ENCODE results near the gene SLC29A3.
"Not testable (repeated sequence)": the region's sequence is repeated elsewhere in the genome, so short reads cannot be mapped to it uniquely, and the experiment has no call there.

Gene SLC29A3

GRCh38 chr10:71295641-71296040 is 23.4 kb upstream of the SLC29A3 start:
- no peak overlapping the region for H3K4me2 ChIP-seq (ENCODE audit: insufficient read depth, low read length)
- ATAC-seq (ENCODE audit: insufficient read depth, low read depth), result no peak
- H3K27me3 ChIP-seq (ENCODE audit: insufficient read depth, low read length, poor library complexity), result peaks cover 3% of the 10 kb centered on the region
- no peaks in the 10 kb centered on the region for H3K79me2 ChIP-seq (ENCODE audit: insufficient read depth, low read length)
- peaks cover 7% of the 10 kb centered on the region for H3K4me1 ChIP-seq (ENCODE audit: insufficient read depth, low read length)
- H3K4me3 ChIP-seq (ENCODE audit: low read depth in 1 of 2, low read length in 2 of 2), result no peak overlapping the region
- TF ChIP-seq EZH2 (IDR thresholded peaks at IDR 0.05; ENCODE audit: borderline replicate concordance, low read depth, low read length, severe bottlenecking) (no peak), CTCF (IDR thresholded peaks at IDR 0.05; ENCODE audit: borderline replicate concordance, extremely low read depth, low read length, poor library complexity, severe bottlenecking) (no peak)
- no peak overlapping the region for H3K27ac ChIP-seq (ENCODE audit: low read length)
- H4K20me1 ChIP-seq (ENCODE audit: insufficient read depth, low read length), result peaks cover 4% of the 10 kb centered on the region; the same call in 1 of the 2 replicates
- no peak for DNase-seq
- H3K36me3 ChIP-seq (ENCODE audit: insufficient read depth, low read length), result no peaks in the 10 kb centered on the region
- H2AFZ ChIP-seq (ENCODE audit: low read depth, low read length), result no peak overlapping the region
- H3K9ac ChIP-seq (ENCODE audit: low read depth, low read length), result no peak overlapping the region
- no peaks in the 10 kb centered on the region for H3K9me3 ChIP-seq (ENCODE audit: insufficient read depth, low read length, severe bottlenecking)

- H3K36me3 ChIP-seq (ENCODE audit: insufficient read depth, low read length), result no peaks in the 10 kb centered on the region
- no peak overlapping the region for H3K9ac ChIP-seq (ENCODE audit: low read depth, low read length)
- no peak overlapping the region for H3K27ac ChIP-seq (ENCODE audit: low read length)
- no peaks in the 10 kb centered on the region for H3K79me2 ChIP-seq (ENCODE audit: insufficient read depth, low read length)
- H3K27me3 ChIP-seq (ENCODE audit: insufficient read depth, low read length, poor library complexity), result peaks cover 3% of the 10 kb centered on the region
- TF ChIP-seq CTCF (IDR thresholded peaks at IDR 0.05; ENCODE audit: borderline replicate concordance, extremely low read depth, low read length, poor library complexity, severe bottlenecking) (no peak), EZH2 (IDR thresholded peaks at IDR 0.05; ENCODE audit: borderline replicate concordance, low read depth, low read length, severe bottlenecking) (no peak)
- no peaks in the 10 kb centered on the region for H3K9me3 ChIP-seq (ENCODE audit: insufficient read depth, low read length, severe bottlenecking)
- H2AFZ ChIP-seq (ENCODE audit: low read depth, low read length), result no peak overlapping the region
- H3K4me2 ChIP-seq (ENCODE audit: insufficient read depth, low read length), result no peak overlapping the region
- H3K4me1 ChIP-seq (ENCODE audit: insufficient read depth, low read length), result peaks cover 7% of the 10 kb centered on the region
- ATAC-seq (ENCODE audit: insufficient read depth, low read depth) (no peak), DNase-seq (no peak)
- H4K20me1 ChIP-seq (ENCODE audit: insufficient read depth, low read length), result peaks cover 4% of the 10 kb centered on the region; the same call in 1 of the 2 replicates
- H3K4me3 ChIP-seq (ENCODE audit: low read depth in 1 of 2, low read length in 2 of 2), result no peak overlapping the region
These were observed 23.0 kb upstream of the SLC29A3 start for GRCh38 chr10:71296086-71296485.

- H3K4me1 ChIP-seq (ENCODE audit: insufficient read depth, low read length); H2AFZ ChIP-seq (ENCODE audit: low read depth, low read length); H3K27ac ChIP-seq (ENCODE audit: low read length); H3K27me3 ChIP-seq (ENCODE audit: insufficient read depth, low read length, poor library complexity); H3K9ac ChIP-seq (ENCODE audit: low read depth, low read length); DNase-seq; ATAC-seq (ENCODE audit: insufficient read depth, low read depth); H3K9me3 ChIP-seq (ENCODE audit: insufficient read depth, low read length, severe bottlenecking); H4K20me1 ChIP-seq (ENCODE audit: insufficient read depth, low read length); H3K4me2 ChIP-seq (ENCODE audit: insufficient read depth, low read length); H3K36me3 ChIP-seq (ENCODE audit: insufficient read depth, low read length); H3K4me3 ChIP-seq (ENCODE audit: low read depth in 1 of 2, low read length in 2 of 2); H3K79me2 ChIP-seq (ENCODE audit: insufficient read depth, low read length): not testable (repeated sequence)
These were observed 22.2 kb upstream of the SLC29A3 start for GRCh38 chr10:71296811-71297210.

GRCh38 chr10:71297343-71297742 is 21.7 kb upstream of the SLC29A3 start:
- ATAC-seq (ENCODE audit: insufficient read depth, low read depth), result no peak
- peaks cover 3% of the 10 kb centered on the region for H3K27me3 ChIP-seq (ENCODE audit: insufficient read depth, low read length, poor library complexity)
- peaks cover 4% of the 10 kb centered on the region; the same call in 1 of the 2 replicates for H4K20me1 ChIP-seq (ENCODE audit: insufficient read depth, low read length)
- no peak overlapping the region for H3K27ac ChIP-seq (ENCODE audit: low read length)
- no peaks in the 10 kb centered on the region for H3K9me3 ChIP-seq (ENCODE audit: insufficient read depth, low read length, severe bottlenecking)
- no peak overlapping the region for H3K4me3 ChIP-seq (ENCODE audit: low read depth in 1 of 2, low read length in 2 of 2)
- peaks cover 7% of the 10 kb centered on the region for H3K4me1 ChIP-seq (ENCODE audit: insufficient read depth, low read length)
- no peak for DNase-seq
- TF ChIP-seq CTCF (IDR thresholded peaks at IDR 0.05; ENCODE audit: borderline replicate concordance, extremely low read depth, low read length, poor library complexity, severe bottlenecking), result no peak
- TF ChIP-seq EZH2 (IDR thresholded peaks at IDR 0.05; ENCODE audit: borderline replicate concordance, low read depth, low read length, severe bottlenecking), result no peak
- no peaks in the 10 kb centered on the region for H3K36me3 ChIP-seq (ENCODE audit: insufficient read depth, low read length)
- H3K9ac ChIP-seq (ENCODE audit: low read depth, low read length), result no peak overlapping the region
- H3K4me2 ChIP-seq (ENCODE audit: insufficient read depth, low read length), result no peak overlapping the region
- no peaks in the 10 kb centered on the region for H3K79me2 ChIP-seq (ENCODE audit: insufficient read depth, low read length)
- no peak overlapping the region for H2AFZ ChIP-seq (ENCODE audit: low read depth, low read length)

Measured in DND-41 (cell line).